HG02610 (cell line): ENCODE data around the gene UST.
"Not testable (repeated sequence)": the region's sequence is repeated elsewhere in the genome, so short reads cannot be mapped to it uniquely, and the experiment has no call there.

Experiments
- ATAC-seq: cut with Tn5 transposase; IDR thresholded peaks from one replicate; pipeline ENCODE4 v1.9.1; 2021; ENCODE audit warnings: mild to moderate bottlenecking, moderate library complexity; ENCODE audit not compliant: unreplicated experiment

Gene UST

DNA sequence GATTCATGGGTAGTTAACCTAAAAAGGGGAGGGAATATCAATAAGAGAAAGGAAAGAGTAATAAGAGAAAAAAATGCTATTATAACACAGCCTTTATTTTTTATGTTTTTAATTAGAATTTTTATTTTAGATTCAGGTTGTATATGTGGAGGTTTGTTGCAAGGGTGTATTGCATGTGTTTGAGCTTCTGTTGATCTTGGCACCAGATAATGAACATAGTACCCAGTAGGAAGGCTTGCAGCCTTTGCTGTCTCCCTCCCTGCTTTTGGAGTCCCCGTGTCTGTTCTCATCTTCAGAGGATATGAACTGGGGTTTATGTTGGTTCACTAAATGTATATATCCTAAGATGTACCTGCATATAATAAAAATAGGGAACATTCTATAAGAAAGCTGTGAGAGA lies 250.0 kb downstream of the UST start:
- no peak for ATAC-seq

DNA sequence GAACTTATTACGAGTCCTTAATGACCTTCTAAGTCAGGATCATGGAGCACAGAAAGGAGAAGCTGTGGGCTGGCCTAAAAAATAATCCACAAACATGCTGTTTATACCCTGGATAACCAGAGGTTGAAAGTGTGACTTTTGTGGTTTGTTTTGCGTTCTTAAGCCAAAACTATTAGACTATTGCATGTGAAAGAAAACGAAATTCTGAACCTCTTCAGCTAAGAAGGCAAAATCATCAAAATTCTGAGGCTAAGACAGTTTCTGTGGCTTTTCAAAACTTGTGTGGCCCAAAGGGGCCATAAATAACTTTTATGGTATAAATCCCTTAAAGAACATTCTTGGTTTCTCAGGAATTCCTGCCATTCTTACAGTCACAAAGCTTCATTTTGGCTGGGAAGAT lies 251.0 kb downstream of the UST start:
- no peak for ATAC-seq

DNA sequence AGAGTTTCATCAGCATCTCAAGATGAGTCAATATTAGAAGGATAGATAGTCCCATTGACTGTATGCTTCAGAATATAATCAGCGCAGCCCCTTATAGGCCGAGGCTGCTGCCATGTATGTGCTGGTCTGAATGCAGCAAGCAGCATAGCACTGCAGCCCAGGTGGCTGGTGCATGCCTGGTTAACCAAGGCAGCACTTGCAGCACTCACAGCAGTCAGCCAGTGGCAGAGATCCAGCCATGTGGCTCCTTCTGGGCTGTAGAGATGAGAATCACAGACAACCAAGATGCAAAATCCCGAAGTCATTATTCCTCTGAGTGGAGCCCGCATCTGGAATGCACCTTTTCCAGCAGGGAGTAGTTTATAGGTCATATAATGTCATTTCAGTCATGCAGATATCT lies 251.9 kb downstream of the UST start:
- no peak for ATAC-seq

DNA sequence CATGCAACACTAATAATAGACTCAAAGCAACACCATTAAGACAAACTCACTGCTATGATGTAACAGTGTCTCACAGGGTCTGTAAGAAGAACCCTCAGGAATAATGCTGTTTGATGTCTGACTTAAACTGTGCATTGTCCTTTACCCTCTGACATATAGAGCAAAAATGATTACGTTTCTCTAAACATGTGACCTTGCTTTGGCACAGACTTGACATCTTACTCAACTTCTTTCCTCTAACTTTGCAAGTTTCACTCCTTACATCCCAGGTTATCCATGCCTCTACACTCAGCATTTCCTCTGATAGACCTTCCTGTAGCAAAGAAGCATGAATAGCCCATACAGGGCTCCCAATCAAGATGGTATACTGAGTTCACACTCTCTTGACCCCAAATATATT lies 252.7 kb downstream of the UST start:
- no peak for ATAC-seq

DNA sequence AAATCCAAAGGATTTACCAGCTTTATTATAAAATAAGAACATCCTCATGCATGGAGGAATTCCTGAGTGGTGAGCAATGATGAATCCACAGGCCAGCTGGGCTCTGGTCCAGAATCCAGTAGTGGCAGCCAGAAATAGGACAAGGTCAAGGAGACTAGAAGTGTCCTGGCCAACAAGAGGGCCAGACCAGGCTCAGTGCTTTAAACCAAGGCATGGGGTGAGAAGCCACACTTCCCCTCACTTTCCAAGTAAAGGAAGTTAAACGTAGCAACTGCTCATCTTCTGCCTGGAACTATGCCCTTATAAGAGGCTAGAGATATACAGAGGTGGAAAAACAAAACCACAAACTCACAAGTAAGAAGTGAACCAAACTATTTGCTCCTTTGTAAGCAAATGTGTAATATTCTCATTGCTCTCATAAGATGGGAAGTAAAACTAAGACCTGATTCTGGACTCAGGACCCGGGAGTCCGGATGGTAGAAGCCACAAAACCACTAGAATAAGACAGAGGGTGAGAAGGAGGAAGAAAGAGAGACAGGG lies 253.2 kb downstream of the UST start:
- ATAC-seq, result no peak

DNA sequence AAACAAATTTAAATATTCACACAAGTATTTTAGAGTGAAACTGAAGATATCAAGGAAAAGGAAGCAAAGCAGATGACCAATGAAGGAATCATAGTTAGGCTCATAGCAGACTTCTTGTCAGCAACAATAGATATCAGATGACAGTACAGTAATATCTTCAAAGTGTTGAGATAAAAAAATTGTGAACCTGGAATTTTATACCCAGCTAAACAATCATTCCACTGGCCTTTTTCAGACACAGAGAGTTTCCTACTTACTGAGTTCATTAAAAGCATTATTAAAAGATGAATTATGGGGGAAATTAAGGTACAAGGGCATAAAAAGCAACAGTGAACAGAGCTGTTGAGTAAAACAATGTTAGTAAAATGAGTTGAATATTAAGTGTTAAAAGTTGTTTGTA lies 254.6 kb downstream of the UST start:
- no peak for ATAC-seq

DNA sequence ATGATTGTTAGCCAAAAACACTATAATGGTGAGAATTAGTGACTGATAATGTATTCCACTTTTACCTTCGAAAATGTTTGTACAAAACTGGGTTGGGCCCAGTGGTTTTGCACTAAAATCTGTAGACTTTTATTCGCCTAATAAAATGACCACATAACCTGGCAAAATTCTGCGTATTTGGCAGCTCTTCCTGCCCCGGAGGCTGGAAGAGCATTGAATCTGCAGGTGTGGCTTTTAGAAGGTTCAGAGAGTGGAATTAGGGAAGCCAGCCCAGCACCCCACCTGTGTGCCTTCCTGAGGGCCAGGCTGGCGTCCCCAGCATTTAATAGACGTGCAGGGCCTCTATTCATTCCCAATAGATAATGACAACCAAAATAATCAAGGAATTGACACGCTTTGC lies 256.7 kb downstream of the UST start:
- ATAC-seq, result no peak

DNA sequence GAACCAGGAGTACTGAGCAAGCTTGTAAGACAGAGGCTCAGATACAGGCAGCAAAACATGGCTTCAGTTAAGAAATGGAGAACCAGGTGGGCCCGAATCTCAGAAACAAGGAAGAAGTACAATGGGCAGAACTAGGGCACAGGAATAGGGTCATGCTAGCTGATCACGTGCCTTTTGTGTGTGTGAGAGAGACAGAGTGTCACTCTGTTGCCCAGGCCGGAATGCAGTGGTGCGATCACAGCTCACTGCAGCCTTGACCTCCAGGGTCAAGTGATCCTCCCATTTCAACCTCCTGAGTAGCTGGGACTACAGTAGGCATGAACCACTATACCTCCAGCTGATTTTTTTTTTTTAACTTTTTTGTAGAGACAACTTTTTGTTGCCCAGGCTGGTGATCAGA lies 257.8 kb downstream of the UST start:
- ATAC-seq, result no peak

DNA sequence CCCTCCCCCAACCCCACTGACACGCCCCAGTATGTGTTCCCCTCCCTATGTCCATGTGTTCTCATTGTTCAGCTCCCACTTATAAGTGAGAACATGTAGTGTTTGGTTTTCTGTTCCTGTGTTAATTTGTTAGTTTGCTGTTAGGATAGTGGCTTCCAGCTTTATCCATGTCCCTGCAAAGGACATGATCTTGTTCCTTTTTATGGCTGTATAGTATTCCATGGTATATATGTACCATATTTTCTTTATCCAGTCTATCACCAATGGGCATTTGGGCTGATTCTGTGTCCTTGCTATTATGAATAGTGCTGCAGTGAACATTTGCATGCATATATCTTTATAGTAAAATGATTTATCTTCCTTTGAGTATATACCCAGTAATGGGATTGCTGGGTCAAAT lies 259.4 kb downstream of the UST start:
- not testable (repeated sequence) for ATAC-seq

DNA sequence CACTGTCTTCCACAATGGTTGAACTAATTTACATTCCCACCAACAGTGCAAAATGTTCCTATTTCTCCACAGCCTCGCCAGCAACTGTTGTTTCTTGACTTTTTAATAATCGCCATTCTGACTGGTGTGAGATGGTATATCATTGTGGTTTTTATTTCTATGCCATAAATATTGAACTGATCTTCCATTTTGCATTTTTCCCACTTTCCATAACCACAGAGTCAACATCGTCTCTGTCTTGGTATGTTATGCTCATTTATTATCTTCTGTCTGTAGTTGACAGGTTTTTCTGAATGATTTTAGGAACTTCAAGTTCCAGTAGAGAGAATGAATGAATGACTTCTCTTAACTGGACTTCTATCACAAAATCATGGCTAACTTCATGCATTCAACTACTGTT lies 259.8 kb downstream of the UST start:
- ATAC-seq, result no peak

DNA sequence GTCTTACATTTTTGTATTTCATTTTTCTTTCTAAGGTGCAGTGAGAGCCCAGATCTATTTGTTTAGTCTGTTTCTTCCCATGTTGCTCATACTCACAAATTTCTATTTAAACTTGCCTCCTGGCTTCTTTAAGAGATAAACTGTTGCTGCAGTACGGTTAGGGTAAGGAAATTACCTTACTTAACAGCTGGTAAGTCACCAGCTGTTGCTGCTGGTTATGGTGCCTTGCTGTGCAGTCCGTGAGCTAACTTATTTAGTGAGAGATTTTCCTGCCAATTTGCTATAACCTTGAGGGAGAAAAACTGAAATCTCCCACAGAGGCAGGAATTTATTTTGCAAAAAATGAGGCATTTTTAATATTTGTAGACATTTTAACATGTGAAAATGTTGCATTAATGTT lies 261.0 kb downstream of the UST start:
- no peak for ATAC-seq

DNA sequence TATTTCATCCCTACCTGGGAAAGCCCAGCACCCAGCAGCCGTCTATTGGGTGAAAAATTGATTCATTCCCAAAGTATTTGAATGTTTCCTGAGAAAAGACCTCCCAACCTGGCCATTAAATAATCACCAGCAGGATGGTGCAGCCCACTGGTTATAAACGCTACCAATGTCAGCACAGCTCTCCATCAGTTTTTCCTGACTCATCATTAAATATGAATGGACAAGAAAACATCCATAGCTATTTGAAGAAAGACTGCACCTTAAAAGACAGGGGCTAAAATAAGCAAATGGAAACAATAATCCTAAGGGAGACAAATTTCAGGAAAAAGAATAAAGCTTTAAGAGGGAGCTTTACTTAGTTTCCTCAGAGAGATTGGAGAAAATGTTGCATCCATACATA lies 261.9 kb downstream of the UST start:
- no peak for ATAC-seq

DNA sequence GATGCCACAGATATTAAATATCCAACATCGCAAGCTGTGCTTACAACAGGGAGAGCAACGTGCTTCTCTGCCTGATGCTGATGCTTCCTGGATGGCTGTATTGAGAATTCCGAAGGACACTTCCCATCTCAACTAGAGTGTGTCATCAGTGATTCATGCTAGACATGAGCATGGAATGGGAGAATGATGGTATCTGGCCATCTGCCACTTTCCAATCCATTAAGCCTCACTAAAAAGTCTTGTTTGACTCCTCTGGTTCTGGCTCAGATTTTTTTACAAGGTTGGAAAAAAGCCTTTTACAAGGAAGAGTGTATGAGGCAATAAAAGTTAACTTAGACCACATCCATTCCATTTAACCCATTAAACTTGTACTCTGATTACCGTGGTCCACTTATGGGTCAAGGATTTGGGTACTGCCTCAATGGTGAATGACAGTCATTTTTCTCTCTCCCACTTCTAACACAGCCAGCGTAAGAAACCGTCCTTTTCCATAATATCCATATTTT lies 265.3 kb downstream of the UST start:
- no peak for ATAC-seq

DNA sequence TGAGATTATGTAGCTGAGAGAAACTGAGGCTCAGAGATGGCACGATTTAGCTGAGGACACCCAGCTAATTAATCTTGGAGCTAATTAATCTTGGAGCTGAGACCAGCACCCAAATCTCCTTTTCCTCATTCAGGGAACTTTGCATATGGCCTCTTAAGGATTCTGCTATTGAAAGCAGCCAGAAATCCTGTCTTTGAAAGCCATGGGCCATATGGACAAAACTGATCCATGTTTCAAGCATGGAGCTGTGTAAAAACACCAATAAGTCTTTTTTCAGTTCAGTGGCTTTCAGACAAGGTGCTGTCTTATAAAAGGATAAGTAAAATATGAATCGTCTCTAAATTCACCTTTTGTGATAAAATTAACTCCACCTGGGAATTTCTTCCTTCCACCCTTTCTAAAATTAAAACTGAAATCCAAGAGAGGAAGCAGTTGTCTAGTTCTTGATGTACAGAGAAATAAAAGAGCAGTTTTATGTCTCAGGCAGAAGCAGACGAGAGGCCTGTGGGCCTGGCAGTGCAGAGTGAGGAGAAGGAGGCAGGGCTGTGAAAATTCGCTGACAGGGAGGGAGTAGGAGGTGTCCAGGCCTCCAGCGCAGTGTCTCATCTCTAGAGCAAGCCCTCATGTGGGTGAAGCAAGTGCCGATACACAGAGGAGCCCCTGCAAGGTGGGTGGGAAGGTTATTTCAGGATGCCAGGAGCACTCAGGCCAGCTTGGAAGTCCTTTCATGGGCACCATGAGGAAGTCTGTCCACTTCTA lies 266.9 kb downstream of the UST start:
- no peak for ATAC-seq

DNA sequence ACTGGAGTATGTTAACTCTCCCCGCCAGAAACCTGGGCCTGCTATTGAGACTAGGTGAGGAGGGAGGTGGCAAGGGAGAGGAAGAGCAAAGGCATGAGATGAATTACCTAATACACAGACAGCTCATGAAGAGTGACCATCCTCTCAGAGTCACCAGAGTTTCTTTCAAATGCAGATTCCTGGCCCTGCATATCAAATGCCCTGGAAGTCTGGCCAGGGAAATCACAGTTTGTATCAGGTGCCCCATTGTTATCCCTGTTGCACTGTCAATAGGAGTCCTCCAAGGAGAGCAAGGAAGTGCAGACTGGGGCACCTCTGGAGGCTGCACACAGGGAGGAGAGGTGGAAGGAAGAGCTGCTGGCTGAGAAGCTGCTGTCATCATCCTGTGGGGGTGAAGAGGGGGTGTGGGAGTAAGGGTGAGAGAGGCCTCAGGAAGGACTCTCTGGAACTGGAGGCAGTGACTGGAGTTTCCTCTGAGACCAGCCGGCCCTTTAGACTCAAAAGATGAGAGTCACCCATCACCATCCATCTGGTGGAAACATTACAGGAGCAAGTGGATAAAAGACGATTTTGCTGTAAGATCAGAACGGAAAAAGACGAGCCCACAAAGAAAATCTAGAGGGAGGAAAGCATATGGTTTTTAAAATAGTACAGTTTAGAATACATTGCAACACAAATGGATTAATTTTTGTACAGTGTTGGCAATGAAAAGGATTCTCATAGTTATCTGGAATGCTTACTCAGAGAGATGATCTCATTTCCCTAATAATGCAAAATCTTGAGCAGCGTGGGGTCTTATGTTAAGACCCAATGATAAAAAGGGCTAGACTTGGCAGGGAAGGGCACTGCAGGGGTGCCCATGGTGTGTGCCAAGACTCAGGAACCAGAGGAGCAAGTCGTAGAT lies 268.1 kb downstream of the UST start:
- no peak for ATAC-seq

DNA sequence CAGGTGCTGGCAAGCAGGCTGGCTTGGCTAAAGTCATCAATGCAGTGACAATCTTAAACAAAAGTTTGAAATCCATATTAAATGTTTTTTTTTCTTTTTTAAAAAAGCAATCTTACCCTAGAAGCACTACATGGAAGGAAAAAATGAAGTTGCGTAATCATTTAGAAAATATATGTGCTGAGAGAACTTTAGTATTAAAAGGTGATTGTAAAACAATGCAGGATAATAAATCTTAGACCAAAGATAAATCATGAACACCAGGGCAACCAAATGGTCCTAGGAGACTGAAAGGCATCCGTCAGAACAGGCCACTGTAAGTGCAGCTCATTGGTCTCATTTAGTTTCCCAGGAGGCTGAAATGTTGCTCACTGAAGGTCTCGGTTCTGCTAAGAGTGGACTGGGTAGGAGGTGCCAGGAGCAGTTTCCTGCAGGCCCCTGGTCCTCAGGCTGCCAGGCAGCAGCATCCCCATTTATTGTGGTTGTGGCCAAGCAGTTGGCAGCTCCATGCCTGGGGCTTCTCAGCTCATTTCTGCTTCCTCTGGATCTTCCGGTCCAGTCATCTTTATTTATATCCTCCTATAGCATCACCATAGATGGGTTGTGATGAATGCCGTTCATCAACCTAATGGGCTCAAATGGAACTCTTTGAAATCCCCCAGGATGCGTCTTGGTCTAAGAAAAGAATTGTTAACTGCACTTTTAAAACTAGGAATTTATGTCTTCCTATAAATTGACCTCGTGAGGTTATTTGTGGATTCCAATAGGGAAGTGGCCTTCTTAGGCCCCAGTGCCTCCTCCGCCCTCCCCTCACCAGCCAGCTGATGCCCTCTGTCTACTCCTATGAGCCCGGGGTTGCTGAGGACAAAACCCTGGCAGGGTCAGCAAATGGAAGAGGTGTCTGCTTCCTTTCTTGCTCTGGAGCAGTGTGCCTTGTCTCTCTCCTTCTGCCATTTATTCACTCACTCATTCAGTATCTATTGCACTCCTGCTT lies 269.0 kb downstream of the UST start:
- no peak for ATAC-seq

DNA sequence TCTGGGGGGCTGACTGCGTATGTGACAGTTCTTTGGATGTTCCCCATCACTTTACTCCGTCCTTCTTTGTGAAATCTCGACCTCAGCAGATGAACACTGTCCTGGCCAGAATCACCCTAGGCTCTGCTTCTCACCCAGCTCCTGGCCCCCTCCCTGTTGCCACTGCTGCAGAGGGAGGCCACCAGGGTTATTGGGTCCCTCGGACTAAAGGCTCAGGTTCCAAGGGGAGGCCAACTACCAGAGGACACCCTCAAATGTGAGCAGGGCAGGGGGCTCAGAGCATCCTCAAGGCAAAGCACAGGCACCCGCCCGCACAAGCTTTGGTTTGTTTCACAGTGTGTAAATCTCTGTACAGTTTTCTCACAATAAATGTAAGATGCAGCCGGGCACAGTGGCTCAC lies 269.9 kb downstream of the UST start:
- no peak for ATAC-seq

DNA sequence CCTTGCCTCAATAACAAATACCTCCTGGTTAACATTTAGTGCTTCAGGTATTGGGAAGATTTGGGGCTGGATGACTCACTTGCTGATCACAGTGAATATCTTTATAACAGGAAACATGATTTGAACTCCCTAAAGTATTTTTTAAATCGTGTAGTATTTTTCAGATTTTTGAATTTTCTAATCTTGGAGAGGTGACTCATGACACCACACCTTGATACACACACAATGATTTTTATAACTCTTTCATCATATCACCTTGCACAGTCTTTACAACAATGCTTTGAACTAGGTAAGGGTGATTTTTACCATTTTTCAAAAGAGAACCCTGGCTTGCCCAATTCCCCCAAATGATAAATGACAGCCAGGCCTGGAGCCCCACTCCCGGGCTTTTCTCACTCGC lies 273.5 kb downstream of the UST start:
- no peak for ATAC-seq

DNA sequence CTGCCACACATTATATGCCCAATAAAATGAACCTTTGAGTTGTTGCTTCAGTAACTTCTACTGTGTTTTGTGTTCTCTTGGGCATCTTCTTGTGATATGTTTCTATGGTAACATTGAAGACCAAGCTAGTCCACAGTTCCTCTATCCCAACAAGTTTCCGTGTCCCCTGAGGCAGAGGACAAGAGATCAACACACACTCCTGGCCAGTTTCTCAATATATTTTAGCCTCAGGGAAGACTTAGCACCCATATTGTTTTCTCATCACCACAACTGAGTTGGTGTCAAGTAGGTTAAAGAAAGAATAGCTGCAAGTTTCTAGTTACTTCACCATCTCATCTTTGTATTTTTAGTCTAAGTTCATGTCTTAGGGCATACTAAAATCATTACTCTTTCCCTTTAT lies 277.5 kb downstream of the UST start:
- ATAC-seq, result no peak

DNA sequence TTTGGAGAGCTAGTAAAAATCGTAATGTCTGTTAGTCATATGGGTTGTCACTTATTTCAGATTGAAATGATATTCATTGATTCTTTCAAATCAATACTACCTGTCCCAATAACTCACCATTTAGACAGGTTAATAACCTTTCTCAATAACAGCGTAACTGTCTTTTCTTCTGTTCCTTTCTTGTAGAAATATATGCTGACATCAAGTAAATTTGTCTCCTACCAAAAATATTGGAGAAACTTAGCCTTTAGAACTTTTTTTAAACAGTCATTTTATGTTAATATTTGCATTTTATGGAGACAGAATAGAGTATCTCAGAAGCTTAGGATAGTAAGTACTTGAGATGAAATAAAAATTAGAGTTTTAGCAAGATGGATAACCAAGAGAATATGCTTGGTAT lies 278.2 kb downstream of the UST start:
- ATAC-seq, result no peak

DNA sequence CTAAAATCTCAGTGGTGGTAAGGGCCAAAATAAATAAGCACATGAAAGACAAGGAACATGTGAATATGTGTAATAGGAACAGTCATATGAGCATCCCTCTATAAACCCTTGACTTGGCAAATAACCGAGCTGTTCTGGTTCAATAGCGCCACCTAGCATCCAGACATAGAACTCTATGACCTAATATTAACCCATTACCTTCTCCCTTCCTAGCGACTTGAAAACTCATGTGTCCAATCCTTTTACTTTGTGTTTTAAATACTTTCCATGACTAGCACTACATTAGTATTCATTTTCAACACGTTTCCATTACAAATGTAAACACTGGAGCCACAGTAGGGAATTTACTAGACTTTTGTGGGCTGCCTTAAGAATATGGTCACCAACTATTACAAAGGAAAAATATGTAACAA lies 279.7 kb downstream of the UST start:
- no peak for ATAC-seq
